Breast epithelium (tissue), 3 donors: ENCODE data around the gene FCER1G.
A peak's percentile ranks its signal among the peaks of the same experiment; 100 is the strongest.

Source experiments
- CTCF ChIP-seq, 3 donors: fragments of 450-650 bp; IDR thresholded peaks; one replicate each; pipeline ENCODE4 v1.5.1; 2016 to 2017; ENCODE audit warnings: antibody characterized with exemption in 3 of 3, mild to moderate bottlenecking in 3 of 3, moderate library complexity in 3 of 3
- POLR2A ChIP-seq: fragments of 450-650 bp; IDR thresholded peaks from one replicate; pipeline ENCODE4 v1.6.1; 2016; ENCODE audit warnings: antibody characterized with exemption, mild to moderate bottlenecking, moderate library complexity
- POLR2AphosphoS5 ChIP-seq, 3 donors: sonication (generic); formaldehyde crosslinking; IDR thresholded peaks; one replicate each; pipeline ENCODE4 v1.6.1; 2017; ENCODE audit warnings: antibody characterized with exemption in 3 of 3

- TF ChIP-seq CTCF (IDR thresholded peaks at IDR 0.05) (no peak), POLR2A (no peak), POLR2AphosphoS5 (IDR thresholded peaks at IDR 0.05) (peak in 1 of 3 donors; percentile 15)
Measured at GRCh38 chr1:161195171-161195570, 19.9 kb upstream of the FCER1G start.
